ENCODE results near the gene HNRNPL.

Gene HNRNPL

DNA sequence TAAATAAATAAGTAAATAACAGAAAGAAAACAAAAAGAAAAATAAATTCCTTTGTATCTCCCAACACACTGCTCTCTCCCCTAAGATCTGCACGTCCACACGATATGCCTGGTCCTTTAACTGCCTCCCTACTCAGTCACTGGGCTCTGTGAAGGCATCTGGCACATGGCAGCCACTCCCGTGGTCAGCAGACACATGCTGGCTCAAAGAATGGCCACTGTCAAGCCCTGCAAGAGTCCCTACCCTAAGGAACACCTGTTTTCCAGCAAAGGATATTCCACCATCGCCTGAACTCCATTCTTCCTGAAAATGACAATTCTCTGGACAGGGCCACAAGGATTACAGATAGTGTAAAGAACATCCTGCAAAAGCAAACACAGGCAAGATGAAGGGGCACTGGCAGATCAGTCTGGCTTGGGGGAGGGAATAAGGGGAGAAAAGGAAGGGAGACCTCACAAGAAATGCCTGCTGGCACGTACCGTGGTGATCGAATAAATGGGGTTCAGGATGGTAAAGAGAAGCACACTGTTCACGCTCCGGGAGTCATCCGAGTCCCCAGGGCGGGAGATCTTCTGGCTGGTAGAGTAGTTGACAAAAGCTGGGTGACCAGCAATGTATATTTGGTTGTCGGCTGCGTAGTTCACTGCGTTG, 4.3 kb downstream of the HNRNPL start:
- Histone ChIP-seq H3K27me3 (ENCODE audit: control insufficient read depth, insufficient read depth, low read length, poor library complexity, severe bottlenecking) (no peaks in the 10 kb centered on the region), H3K9me3 (ENCODE audit: control insufficient read depth, low read length) (no peaks in the 10 kb centered on the region), H3K4me3 (ENCODE audit: insufficient read depth, low read depth, low read length) (no peak overlapping the region), H3K36me3 (ENCODE audit: control insufficient read depth, insufficient read depth, low read length) (peaks cover 72% of the 10 kb centered on the region), H3K27ac (ENCODE audit: insufficient read depth, low read depth, low read length, poor library complexity, severe bottlenecking) (no peak overlapping the region), H3K4me1 (ENCODE audit: control insufficient read depth, insufficient read depth, low read length) (peaks cover 5% of the 10 kb centered on the region)
- WGBS, 2 experiments = 95 to 96% methylated on average over 14 of the region's 14 CpGs

DNA sequence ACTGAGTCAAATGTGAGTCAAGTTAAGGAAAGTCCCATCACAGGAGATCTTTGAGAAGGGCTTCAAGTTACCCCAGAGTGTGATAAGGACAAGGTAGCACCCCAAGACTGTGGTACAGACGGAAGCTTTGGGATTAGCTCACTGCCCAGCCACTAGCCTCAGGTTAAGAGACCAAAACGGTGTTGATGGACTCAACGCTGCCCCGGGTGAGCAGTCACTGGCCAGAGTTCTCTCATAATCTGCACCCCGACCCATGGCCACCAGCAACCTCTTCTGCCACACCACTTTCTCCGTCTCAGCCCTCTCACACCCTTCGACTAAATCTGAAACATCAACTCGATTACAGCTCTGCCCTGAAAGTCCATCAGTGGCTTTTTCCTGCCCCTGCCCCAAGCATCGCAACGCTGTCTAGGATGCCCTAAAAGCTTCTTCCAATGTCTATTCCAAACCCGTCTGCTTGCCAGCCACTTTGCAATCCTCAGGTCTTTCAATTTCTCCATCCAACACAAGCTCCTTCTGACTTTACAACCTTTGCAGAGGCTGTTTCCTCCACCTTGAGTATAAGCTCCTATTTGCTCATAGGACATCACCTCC, 5.6 kb downstream of the HNRNPL start:
- peaks cover 83% of the 10 kb centered on the region for H3K36me3 ChIP-seq (ENCODE audit: control insufficient read depth, insufficient read depth, low read length)
- H3K9me3 ChIP-seq (ENCODE audit: control insufficient read depth, low read length) = no peaks in the 10 kb centered on the region
- H3K4me3 ChIP-seq (ENCODE audit: insufficient read depth, low read depth, low read length) = no peak overlapping the region
- 96% methylated on average over 11 of the region's 11 CpGs for WGBS, 2 experiments
- no peak overlapping the region for H3K27ac ChIP-seq (ENCODE audit: insufficient read depth, low read depth, low read length, poor library complexity, severe bottlenecking)
- no peaks in the 10 kb centered on the region for H3K27me3 ChIP-seq (ENCODE audit: control insufficient read depth, insufficient read depth, low read length, poor library complexity, severe bottlenecking)
- H3K4me1 ChIP-seq (ENCODE audit: control insufficient read depth, insufficient read depth, low read length) = peaks cover 5% of the 10 kb centered on the region

DNA sequence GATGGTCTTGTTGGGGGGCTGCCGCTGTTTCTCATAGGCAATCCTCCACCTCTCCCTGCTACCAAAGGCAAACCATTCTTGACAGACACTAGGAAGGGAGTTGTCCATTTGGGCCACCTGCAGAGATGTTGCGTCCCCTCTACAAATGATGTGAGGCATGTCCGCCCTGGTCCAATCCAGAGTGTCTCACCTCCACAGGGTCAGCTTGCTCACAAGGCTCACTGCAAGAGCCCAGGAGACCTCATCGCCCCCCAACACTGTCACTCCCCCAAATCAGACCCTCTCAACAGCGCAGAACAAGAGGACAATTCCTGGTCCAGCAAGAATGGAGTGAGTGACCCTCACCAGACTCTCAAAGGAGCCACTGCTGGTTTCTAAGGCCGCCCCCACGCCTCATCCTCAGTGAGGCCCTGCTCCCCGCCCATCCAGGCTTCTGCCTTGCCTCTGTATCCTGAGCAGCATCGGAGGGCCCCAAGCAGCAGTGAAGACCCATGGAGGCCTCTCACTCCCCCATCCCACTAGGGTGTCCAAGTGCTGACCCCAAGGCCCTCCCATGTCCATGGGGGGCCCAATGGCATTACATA, 6.5 kb downstream of the HNRNPL start:
- H3K27ac ChIP-seq (ENCODE audit: insufficient read depth, low read depth, low read length, poor library complexity, severe bottlenecking) = no peak overlapping the region
- peaks cover 92% of the 10 kb centered on the region for H3K36me3 ChIP-seq (ENCODE audit: control insufficient read depth, insufficient read depth, low read length)
- no peaks in the 10 kb centered on the region for H3K27me3 ChIP-seq (ENCODE audit: control insufficient read depth, insufficient read depth, low read length, poor library complexity, severe bottlenecking)
- H3K9me3 ChIP-seq (ENCODE audit: control insufficient read depth, low read length) = no peaks in the 10 kb centered on the region
- WGBS, 2 experiments = 95 to 98% methylated on average over 9 of the region's 9 CpGs
- H3K4me3 ChIP-seq (ENCODE audit: insufficient read depth, low read depth, low read length) = no peak overlapping the region
- H3K4me1 ChIP-seq (ENCODE audit: control insufficient read depth, insufficient read depth, low read length) = peaks cover 5% of the 10 kb centered on the region

DNA sequence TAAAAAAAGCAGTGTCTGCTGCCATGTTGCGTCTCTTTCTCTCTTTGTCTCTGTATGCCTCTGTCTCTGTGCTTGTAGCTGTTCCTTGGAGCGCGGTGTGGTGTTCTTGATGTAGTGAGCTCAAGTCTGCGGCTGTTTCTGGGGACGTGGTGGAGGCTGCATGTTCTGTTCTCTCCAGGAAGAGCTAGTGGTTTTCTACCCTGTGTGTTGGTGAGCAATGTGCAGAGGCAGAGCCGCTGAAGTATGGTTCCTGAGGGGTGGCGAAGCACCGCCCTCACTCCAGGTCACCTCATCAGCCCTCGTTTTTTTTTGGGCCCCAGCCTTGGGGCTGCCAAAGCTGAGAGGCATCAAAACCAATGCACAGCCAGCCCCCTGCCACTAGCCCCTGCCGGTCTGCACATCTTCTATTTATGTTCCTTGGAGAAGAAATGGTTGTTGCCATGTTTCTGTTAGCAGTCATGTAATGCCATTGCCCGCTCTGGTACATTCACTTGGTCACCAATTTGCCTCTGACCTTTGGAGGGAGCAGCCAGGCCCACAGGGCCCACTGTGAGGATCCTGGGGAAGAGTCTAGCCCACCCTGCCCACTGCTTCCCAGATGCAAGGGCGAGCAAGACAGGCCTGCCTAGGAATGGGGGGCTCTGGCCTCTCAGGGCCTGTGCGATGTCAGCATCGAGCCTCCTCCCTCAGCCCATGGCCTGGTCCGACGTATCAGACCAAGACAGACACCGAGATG, 7.2 kb downstream of the HNRNPL start:
- WGBS, 2 experiments = 95 to 96% methylated on average over 17 of the region's 17 CpGs
- Histone ChIP-seq H3K27me3 (ENCODE audit: control insufficient read depth, insufficient read depth, low read length, poor library complexity, severe bottlenecking) (no peaks in the 10 kb centered on the region), H3K4me3 (ENCODE audit: insufficient read depth, low read depth, low read length) (no peak overlapping the region), H3K9me3 (ENCODE audit: control insufficient read depth, low read length) (no peaks in the 10 kb centered on the region), H3K36me3 (ENCODE audit: control insufficient read depth, insufficient read depth, low read length) (peaks cover 97% of the 10 kb centered on the region), H3K27ac (ENCODE audit: insufficient read depth, low read depth, low read length, poor library complexity, severe bottlenecking) (no peak overlapping the region), H3K4me1 (ENCODE audit: control insufficient read depth, insufficient read depth, low read length) (peaks cover 2% of the 10 kb centered on the region)

DNA sequence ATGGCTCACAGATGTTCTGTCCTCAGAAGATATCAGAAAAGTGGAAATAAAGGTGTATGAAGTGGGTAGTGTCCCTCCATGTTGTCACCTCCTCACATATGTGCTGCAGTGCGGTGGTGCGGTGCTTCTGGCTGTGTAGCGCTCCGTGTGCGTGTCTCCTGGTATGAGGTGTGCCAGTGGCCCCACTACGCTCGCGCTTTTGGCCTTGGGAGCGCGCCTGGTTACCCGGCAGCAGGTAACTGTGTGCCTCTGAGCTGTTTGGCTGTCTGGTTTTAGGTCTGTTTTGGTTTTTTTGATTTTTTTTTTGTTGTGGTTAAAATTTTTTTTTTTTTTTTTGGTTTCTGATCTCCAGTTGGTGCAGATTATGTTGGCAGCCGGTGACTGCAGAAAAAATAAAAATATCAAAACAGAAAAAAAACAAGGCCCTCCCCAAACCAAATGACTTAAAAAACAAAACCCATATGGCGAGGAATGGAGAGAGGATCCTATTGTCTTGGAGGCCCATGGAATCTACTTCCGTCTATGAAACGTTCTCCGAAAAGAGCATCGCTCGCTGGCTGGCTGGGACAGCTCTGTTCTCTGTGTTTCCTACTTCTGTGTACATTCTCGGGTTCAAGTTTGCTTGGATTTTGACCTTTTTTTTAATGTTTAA, 7.9 kb downstream of the HNRNPL start:
- Histone ChIP-seq H3K4me1 (ENCODE audit: control insufficient read depth, insufficient read depth, low read length) (no peaks in the 10 kb centered on the region), H3K4me3 (ENCODE audit: insufficient read depth, low read depth, low read length) (no peak overlapping the region), H3K27me3 (ENCODE audit: control insufficient read depth, insufficient read depth, low read length, poor library complexity, severe bottlenecking) (no peaks in the 10 kb centered on the region), H3K9me3 (ENCODE audit: control insufficient read depth, low read length) (no peaks in the 10 kb centered on the region), H3K27ac (ENCODE audit: insufficient read depth, low read depth, low read length, poor library complexity, severe bottlenecking) (no peak overlapping the region), H3K36me3 (ENCODE audit: control insufficient read depth, insufficient read depth, low read length) (peaks cover 97% of the 10 kb centered on the region)
- WGBS, 2 experiments = 97% methylated on average over 18 to 19 of the region's 19 CpGs

DNA sequence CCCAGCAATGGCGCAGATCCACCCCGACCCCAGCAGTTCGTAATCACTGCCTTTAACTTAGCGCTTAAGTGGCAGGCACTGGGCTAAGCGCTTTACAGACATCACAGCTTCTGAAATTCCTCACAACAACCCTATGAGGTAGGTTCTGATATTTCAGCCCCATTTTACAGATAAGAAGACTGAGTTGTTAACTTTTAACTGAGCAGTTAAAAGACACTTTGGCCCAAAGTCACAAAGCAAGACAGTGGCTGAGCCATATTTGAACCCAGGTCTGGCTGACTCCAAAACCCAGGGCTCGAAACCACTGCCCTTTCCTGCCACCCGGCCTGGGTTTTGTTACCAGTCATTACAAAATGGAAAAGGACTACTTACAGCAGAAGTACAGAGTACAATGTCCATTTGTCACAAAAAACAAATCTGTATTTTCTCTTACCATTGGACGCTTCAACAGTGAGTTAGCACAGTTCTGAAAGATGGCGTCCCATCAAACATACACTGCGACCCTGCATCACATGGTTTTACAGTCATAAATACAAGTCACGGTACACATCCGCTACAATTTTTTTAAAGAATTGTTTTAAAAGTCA, 8.5 kb downstream of the HNRNPL start:
- H3K9me3 ChIP-seq (ENCODE audit: control insufficient read depth, low read length) = no peaks in the 10 kb centered on the region
- H3K27ac ChIP-seq (ENCODE audit: insufficient read depth, low read depth, low read length, poor library complexity, severe bottlenecking) = no peak overlapping the region
- 97 to 98% methylated on average over 12 of the region's 12 CpGs for WGBS, 2 experiments
- H3K4me1 ChIP-seq (ENCODE audit: control insufficient read depth, insufficient read depth, low read length) = no peaks in the 10 kb centered on the region
- no peak overlapping the region for H3K4me3 ChIP-seq (ENCODE audit: insufficient read depth, low read depth, low read length)
- H3K27me3 ChIP-seq (ENCODE audit: control insufficient read depth, insufficient read depth, low read length, poor library complexity, severe bottlenecking) = no peaks in the 10 kb centered on the region
- H3K36me3 ChIP-seq (ENCODE audit: control insufficient read depth, insufficient read depth, low read length) = peaks cover 96% of the 10 kb centered on the region

DNA sequence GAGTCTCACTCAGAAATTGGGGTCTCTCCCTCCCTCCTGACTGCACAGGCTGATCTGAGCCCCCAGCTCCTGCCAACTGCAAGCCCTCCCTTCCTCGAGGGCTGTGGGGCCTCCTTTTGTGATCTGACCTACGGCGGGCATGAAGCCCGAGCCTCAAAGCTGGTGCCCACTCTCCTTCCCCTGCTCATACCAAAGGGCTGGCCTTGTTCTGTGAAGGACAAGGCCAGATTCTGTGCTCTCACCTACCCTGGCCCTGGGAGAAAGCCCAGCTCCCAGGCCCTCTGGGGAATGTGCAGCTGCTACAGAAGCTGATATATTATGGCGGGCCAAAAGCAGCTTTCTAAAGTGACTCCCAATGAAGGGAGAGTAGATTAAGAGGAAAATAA, 9.2 kb downstream of the HNRNPL start:
- WGBS, 2 experiments = 93 to 98% methylated on average over 5 of the region's 5 CpGs
- no peaks in the 10 kb centered on the region for H3K9me3 ChIP-seq (ENCODE audit: control insufficient read depth, low read length)
- H3K4me3 ChIP-seq (ENCODE audit: insufficient read depth, low read depth, low read length) = no peak overlapping the region
- H3K36me3 ChIP-seq (ENCODE audit: control insufficient read depth, insufficient read depth, low read length) = peaks cover 93% of the 10 kb centered on the region
- H3K27ac ChIP-seq (ENCODE audit: insufficient read depth, low read depth, low read length, poor library complexity, severe bottlenecking) = no peak overlapping the region
- H3K4me1 ChIP-seq (ENCODE audit: control insufficient read depth, insufficient read depth, low read length) = no peaks in the 10 kb centered on the region
- H3K27me3 ChIP-seq (ENCODE audit: control insufficient read depth, insufficient read depth, low read length, poor library complexity, severe bottlenecking) = no peaks in the 10 kb centered on the region

DNA sequence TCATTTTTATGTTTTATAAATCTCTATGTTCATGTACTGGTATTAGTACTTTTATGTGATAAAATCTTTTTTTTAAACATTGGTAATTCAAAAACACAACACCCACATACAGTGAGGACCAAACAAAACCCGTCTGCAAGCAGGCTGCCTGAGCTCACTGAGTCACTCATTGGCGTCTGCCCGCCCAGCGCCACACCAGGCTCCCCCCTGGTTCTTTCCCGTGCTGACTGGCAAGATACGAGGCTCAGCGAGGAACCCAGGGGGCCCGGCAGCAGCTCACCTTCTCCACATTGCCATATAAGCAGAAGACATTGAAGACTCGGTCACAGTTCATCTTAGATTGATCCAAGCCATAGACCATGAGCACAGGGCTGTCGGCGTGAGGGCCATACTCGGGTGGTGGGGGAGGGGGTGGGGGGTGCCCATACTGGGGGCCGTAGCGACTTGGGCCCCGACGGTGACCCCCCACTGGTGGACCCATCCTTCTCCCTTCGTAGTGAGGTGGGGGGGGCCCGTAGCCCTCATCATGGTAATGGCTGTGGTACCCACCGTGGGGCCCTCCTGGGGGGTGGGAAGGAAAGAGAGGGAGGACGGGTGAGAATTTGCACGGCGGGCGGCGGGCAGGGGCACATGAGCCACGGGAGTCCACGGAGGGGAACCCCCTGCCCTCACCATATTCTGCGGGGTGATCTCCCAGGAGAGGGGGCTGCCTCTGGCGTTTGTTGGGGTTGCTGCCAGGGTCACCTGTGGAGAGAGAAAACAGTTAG, 9.8 kb downstream of the HNRNPL start:
- no peaks in the 10 kb centered on the region for H3K27me3 ChIP-seq (ENCODE audit: control insufficient read depth, insufficient read depth, low read length, poor library complexity, severe bottlenecking)
- no peak overlapping the region for H3K4me3 ChIP-seq (ENCODE audit: insufficient read depth, low read depth, low read length)
- peaks cover 88% of the 10 kb centered on the region for H3K36me3 ChIP-seq (ENCODE audit: control insufficient read depth, insufficient read depth, low read length)
- no peaks in the 10 kb centered on the region for H3K9me3 ChIP-seq (ENCODE audit: control insufficient read depth, low read length)
- no peaks in the 10 kb centered on the region for H3K4me1 ChIP-seq (ENCODE audit: control insufficient read depth, insufficient read depth, low read length)
- H3K27ac ChIP-seq (ENCODE audit: insufficient read depth, low read depth, low read length, poor library complexity, severe bottlenecking) = no peak overlapping the region
- 94% methylated on average over 28 of the region's 28 CpGs for WGBS, 2 experiments

DNA sequence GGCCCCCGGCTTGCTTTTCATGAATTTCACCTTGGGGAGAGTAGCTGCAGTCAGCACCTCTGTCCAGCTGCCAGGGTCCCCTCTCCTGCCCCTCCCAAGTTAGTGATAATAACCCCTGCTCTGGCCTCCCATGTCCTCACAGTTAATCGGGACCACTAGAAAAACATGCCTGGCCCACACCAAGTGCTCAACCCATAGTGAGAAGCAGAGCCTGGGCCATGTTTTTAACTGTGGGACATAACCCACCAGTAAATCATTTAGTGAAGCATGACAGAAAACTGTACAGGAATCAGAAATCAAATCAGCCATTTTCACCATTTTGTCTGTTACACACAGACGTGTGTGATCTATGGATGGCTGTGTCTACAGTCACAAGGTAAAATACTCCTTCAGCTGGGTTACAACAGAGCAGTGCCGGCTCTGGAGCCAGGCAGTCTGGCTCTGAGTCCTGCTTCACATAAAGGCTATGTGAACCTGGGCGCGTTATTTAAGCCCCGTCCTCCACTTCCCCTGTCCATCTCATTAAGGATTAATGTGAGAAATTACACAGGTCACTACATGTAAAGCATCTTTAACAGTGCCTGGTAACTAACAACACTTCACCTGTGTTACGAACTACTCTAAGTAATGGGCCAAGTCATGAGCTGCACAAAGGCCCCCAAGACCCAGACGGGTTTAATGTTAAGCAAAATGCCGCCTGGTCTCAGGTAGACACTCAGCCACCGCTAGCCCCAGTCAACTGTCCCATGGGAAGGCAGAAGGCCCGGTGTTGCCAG, 10.6 kb downstream of the HNRNPL start:
- H3K9me3 ChIP-seq (ENCODE audit: control insufficient read depth, low read length) = no peaks in the 10 kb centered on the region
- H3K36me3 ChIP-seq (ENCODE audit: control insufficient read depth, insufficient read depth, low read length) = peaks cover 79% of the 10 kb centered on the region
- 95% methylated on average over 12 of the region's 12 CpGs for WGBS, 2 experiments
- H3K4me3 ChIP-seq (ENCODE audit: insufficient read depth, low read depth, low read length) = no peak overlapping the region
- no peaks in the 10 kb centered on the region for H3K27me3 ChIP-seq (ENCODE audit: control insufficient read depth, insufficient read depth, low read length, poor library complexity, severe bottlenecking)
- H3K27ac ChIP-seq (ENCODE audit: insufficient read depth, low read depth, low read length, poor library complexity, severe bottlenecking) = peak overlapping the region; percentile 50
- H3K4me1 ChIP-seq (ENCODE audit: control insufficient read depth, insufficient read depth, low read length) = no peaks in the 10 kb centered on the region
